B cell (primary cell): ENCODE data around the gene LRRC61. TPM values are rescaled to one million over a fixed set of nuclear protein-coding genes. Genes with fewer than 3 reads are reported as not detected.

ENCODE experiments used
- ATAC-seq: fragments of 200-7000 bp; cut with Tn5 transposase; one replicate; pipeline ENCODE4 v1.10.0; 2021; ENCODE audit warnings: low read depth, mild to moderate bottlenecking, moderate number of reproducible peaks, moderate library complexity
- CTCF ChIA-PET: fragments of 350-600 bp; sonication (Branson Sonifier 250); formaldehyde crosslinking; loops from one replicate; lab custom pipeline; 2021; ENCODE audit warnings: antibody characterized with exemption, inconsistent platforms; lab: Charles Lee
- POLR2A ChIA-PET: fragments of 350-600 bp; sonication (Branson Sonifier 250); formaldehyde crosslinking; loops from one replicate; lab custom pipeline; 2021; ENCODE audit warnings: antibody characterized with exemption; lab: Charles Lee
- DNase-seq: peaks from one replicate; pipeline ENCODE4 v3.0.0; 2013
- H2AFZ ChIP-seq: 2 replicates; pipeline ENCODE4 v1.6.1; 2012; ENCODE audit warnings: mild to moderate bottlenecking, low read depth, low read length; ENCODE audit not compliant: insufficient read depth, poor library complexity, severe bottlenecking
- H3K27ac ChIP-seq, 2 donors: 1 replicate in 1 of 2; 2 replicates in 1 of 2; pipeline ENCODE4 v1.5.1; 2012 to 2013; ENCODE audit warnings: low read length in 2 of 2, mild to moderate bottlenecking in 2 of 2, moderate library complexity in 1 of 2
- H3K27me3 ChIP-seq, 4 experiments: fragments of 200-600 bp in 1 of 4; sonication (generic) in 1 of 4; replicated peaks in 1 of 4; 1 replicate in 2 of 4; 2 replicates in 2 of 4; pipeline versions ENCODE4 v1.6.1 to v1.7.0; 2013 to 2016; ENCODE audit warnings: low read length in 3 of 4, mild to moderate bottlenecking in 2 of 4, mixed read lengths in 1 of 4, moderate library complexity in 1 of 4; ENCODE audit not compliant: insufficient read depth in 4 of 4, control insufficient read depth in 3 of 4; ENCODE audit errors: control extremely low read depth in 1 of 4
- H3K36me3 ChIP-seq, 2 experiments: replicated peaks in 1 of 2; 1 replicate in 1 of 2; 2 replicates in 1 of 2; pipeline versions ENCODE4 v1.6.1 to v1.7.1; 2013; ENCODE audit warnings: low read length in 1 of 2; ENCODE audit not compliant: insufficient read depth in 2 of 2, control insufficient read depth in 1 of 2; ENCODE audit errors: control extremely low read depth in 1 of 2, extremely low read depth in 1 of 2
- H3K4me1 ChIP-seq, 2 donors: fragments of 200-600 bp in 1 of 2; sonication (generic) in 1 of 2; 1 replicate in 1 of 2; 2 replicates in 1 of 2; pipeline versions ENCODE4 v1.5.1 to v1.6.1; 2013 to 2017; ENCODE audit warnings: low read length in 2 of 2; ENCODE audit not compliant: control insufficient read depth in 2 of 2, insufficient read depth in 2 of 2
- H3K4me2 ChIP-seq: replicated peaks from 2 replicates; pipeline ENCODE3; 2012; ENCODE audit warnings: mild to moderate bottlenecking, low read depth, low read length; ENCODE audit not compliant: poor library complexity, severe bottlenecking
- H3K4me3 ChIP-seq, 5 experiments: fragments of 200-600 bp in 1 of 5; sonication (generic) in 1 of 5; 1 replicate in 3 of 5; 2 replicates in 2 of 5; pipeline versions ENCODE4 v1.5.1 to v1.7.0; 2011 to 2016; ENCODE audit warnings: low read length in 4 of 5, mild to moderate bottlenecking in 4 of 5, low read depth in 2 of 5, control low read depth in 1 of 5, moderate library complexity in 1 of 5; ENCODE audit not compliant: insufficient read depth in 1 of 5; ENCODE audit errors: control extremely low read depth in 1 of 5, extremely low read depth in 1 of 5
- H3K79me2 ChIP-seq: fragments of 200-600 bp; sonication (generic); one replicate; pipeline ENCODE4 v1.6.0; 2016; ENCODE audit warnings: low read length; ENCODE audit not compliant: control insufficient read depth, insufficient read depth
- H3K9ac ChIP-seq: fragments of 200-600 bp; sonication (generic); 2 replicates; pipeline ENCODE4 v1.6.1; 2017; ENCODE audit warnings: mild to moderate bottlenecking, low read length, moderate library complexity
- H3K9me3 ChIP-seq, 3 donors: one replicate each; pipeline versions ENCODE4 v1.6.1 to v1.7.1; 2013; ENCODE audit warnings: low read length in 2 of 3; ENCODE audit not compliant: control insufficient read depth in 2 of 3, insufficient read depth in 1 of 3; ENCODE audit errors: control extremely low read depth in 1 of 3
- H4K20me1 ChIP-seq: 2 replicates; pipeline ENCODE4 v1.6.0; 2012; ENCODE audit warnings: mild to moderate bottlenecking, low read length; ENCODE audit not compliant: insufficient read depth, control insufficient read depth, poor library complexity, severe bottlenecking
- H3K27ac Mint-ChIP-seq: one replicate; pipeline ENCODE4 v1.8.0; 2021; ENCODE audit warnings: mixed read lengths
- H3K27me3 Mint-ChIP-seq: one replicate; pipeline ENCODE4 v1.8.0; 2021; ENCODE audit warnings: mixed read lengths
- H3K4me1 Mint-ChIP-seq: one replicate; pipeline ENCODE4 v1.8.0; 2021; ENCODE audit warnings: mixed read lengths
- H3K4me3 Mint-ChIP-seq: one replicate; pipeline ENCODE4 v1.8.0; 2021; ENCODE audit warnings: mixed read lengths
- H3K9me3 Mint-ChIP-seq: one replicate; pipeline ENCODE4 v1.8.0; 2022; ENCODE audit warnings: mixed read lengths; ENCODE audit not compliant: insufficient read depth
- CTCF ChIP-seq: fragments of 200-600 bp; IDR thresholded peaks from one replicate; pipeline ENCODE4 v1.8.0; 2022; ENCODE audit warnings: antibody characterized with exemption, mild to moderate bottlenecking
- EZH2 ChIP-seq: IDR thresholded peaks from 2 replicates; pipeline ENCODE4 v1.6.1; 2012; ENCODE audit warnings: borderline replicate concordance, low read depth, mild to moderate bottlenecking, moderate library complexity, low read length; ENCODE audit not compliant: insufficient read depth, poor library complexity, severe bottlenecking
- WGBS: methylation state at CpG from one replicate; pipeline ENCODE4 v1.1.5; 2013; ENCODE audit warnings: missing lambda C conversion rate; ENCODE audit not compliant: insufficient coverage; 5-methylcytosine and 5-hydroxymethylcytosine counted together
- intact Hi-C: fragments of 100-400 bp; cut with micrococcal nuclease; formaldehyde crosslinking; loops from one replicate; pipeline ENCODE4 v1.10.0; 2022
- polyA plus RNA-seq: library from polyadenylated mRNA; depleted of rRNA; stranded (reverse); fragments of >200 nt; gene quantifications from 2 replicates; pipeline ENCODE4 v1.2.3, GENCODE V29; 2012
- total RNA-seq, 2 donors: library from RNA; stranded (reverse); fragments of 120-200 nt in 1 of 2; gene quantifications; 1 replicate in 1 of 2; 2 replicates in 1 of 2; pipeline versions ENCODE4 v1.2.3 to v1.2.4, GENCODE V29; 2013 to 2022

Gene LRRC61
- total and polyA plus RNA-seq, 2 donors (not counting 1 experiment from before 2014, with no cell fraction given): 12.8 to 12.9 TPM

- no CpG with 5 or more reads among the region's 1 CpG for WGBS
- no peak for TF ChIP-seq CTCF
- no peak for TF ChIP-seq EZH2
- Mint-ChIP-seq H3K4me3 (no peak overlapping the region), H3K27me3 (no peaks in the 10 kb centered on the region), H3K27ac (no peak overlapping the region), H3K9me3 (no peaks in the 10 kb centered on the region), H3K4me1 (peaks cover 21% of the 10 kb centered on the region)
- POLR2A ChIA-PET: no interaction called here
- Histone ChIP-seq H4K20me1 (no peaks in the 10 kb centered on the region), H3K9me3 (no peaks in the 10 kb centered on the region), H3K27ac (no peak overlapping the region), H3K27me3 (no peaks in the 10 kb centered on the region), H2AFZ (peak overlapping the region; percentile 2), H3K4me2 (no peak overlapping the region), H3K36me3 (no peaks in the 10 kb centered on the region), H3K79me2 (no peaks in the 10 kb centered on the region), H3K4me3 (no peak overlapping the region), H3K9ac (no peak overlapping the region), H3K4me1 (peaks cover 11 to 19% of the 10 kb centered on the region in 2 donors)
- DNase-seq (no peak), ATAC-seq (no peak)
- CTCF ChIA-PET: interaction anchor here (0.7 to 4.9 kb wide), 26 partner anchors 9 to 399 kb away, joined by 3 to 71 read pairs (median 5); partner anchors contain the start of genes ACTR3C, LRRC61 and REPIN1
- intact Hi-C loops: loop anchor here (1.0 to 5.0 kb wide), 3 partner anchors 24 to 66 kb away; partner anchors contain the start of genes ACTR3C, LRRC61 and ZNF775
Observed at GRCh38 chr7:150355666-150356059, 32.5 kb downstream of the LRRC61 start.

GRCh38 chr7:150356265-150356897 lies 33.2 kb downstream of the LRRC61 start:
- TF ChIP-seq CTCF (peak; percentile 89), EZH2 (no peak)
- DNase-seq (peak; percentile 75), ATAC-seq (peak; percentile 56)
- Mint-ChIP-seq H3K27me3 (no peaks in the 10 kb centered on the region), H3K9me3 (no peaks in the 10 kb centered on the region), H3K4me1 (peaks cover 21% of the 10 kb centered on the region), H3K27ac (no peak overlapping the region), H3K4me3 (no peak overlapping the region)
- Histone ChIP-seq H3K27ac (no peak overlapping the region), H2AFZ (no peak overlapping the region), H3K79me2 (no peaks in the 10 kb centered on the region), H3K9me3 (no peaks in the 10 kb centered on the region), H3K36me3 (no peaks in the 10 kb centered on the region), H3K4me3 (no peak overlapping the region), H3K27me3 (no peaks in the 10 kb centered on the region), H3K9ac (no peak overlapping the region), H3K4me1 (peaks cover 11 to 19% of the 10 kb centered on the region in 2 donors), H4K20me1 (no peaks in the 10 kb centered on the region), H3K4me2 (no peak overlapping the region)
- WGBS: no CpG with 5 or more reads among the region's 6 CpGs
- ChIA-PET CTCF (interaction anchor here (0.9 to 4.9 kb wide), 18 partner anchors 10 to 91 kb away, joined by 3 to 71 read pairs (median 6); partner anchors contain the start of gene REPIN1), POLR2A (interaction anchor here (0.6 to 1.3 kb wide), 2 partner anchors 10 to 12 kb away, joined by 3 to 4 read pairs; partner anchors contain the start of gene REPIN1)
- intact Hi-C loops: loop anchor here (1.0 to 5.0 kb wide), 3 partner anchors 23 to 65 kb away; partner anchors contain the start of genes ACTR3C, LRRC61 and ZNF775
